Vagina (tissue), 2 donors: ENCODE results near the gene TENM4. TPM values are rescaled to one million over a fixed set of nuclear protein-coding genes. Genes with fewer than 3 reads are reported as not detected.

Experiments
- DNase-seq, 2 donors: peaks; one replicate each; pipeline ENCODE4 v3.0.0-alpha.2; 2017; ENCODE audit errors: extremely low spot score in 2 of 2
- H3K27ac ChIP-seq: fragments of 200-600 bp; sonication (generic); one replicate; pipeline ENCODE4 v1.5.1; 2019
- H3K27me3 ChIP-seq: fragments of 200-600 bp; sonication (generic); one replicate; pipeline ENCODE4 v1.5.1; 2019
- H3K36me3 ChIP-seq, 2 donors: fragments of 200-600 bp; sonication (generic); one replicate each; pipeline ENCODE4 v1.5.1; 2017 to 2019
- H3K4me1 ChIP-seq: fragments of 200-600 bp; sonication (generic); one replicate; pipeline ENCODE4 v1.5.1; 2019
- H3K4me3 ChIP-seq, 2 donors: fragments of 200-600 bp; sonication (generic); 1 replicate in 1 of 2; 2 replicates in 1 of 2; pipeline ENCODE4 v1.5.1; 2016 to 2019
- H3K9me3 ChIP-seq: fragments of 200-600 bp; sonication (generic); one replicate; pipeline ENCODE4 v1.5.1; 2019
- POLR2A ChIP-seq, 2 donors: fragments of 450-650 bp; IDR thresholded peaks; one replicate each; pipeline ENCODE4 v1.6.1; 2017; ENCODE audit warnings: antibody characterized with exemption in 2 of 2, mild to moderate bottlenecking in 2 of 2, moderate library complexity in 2 of 2
- POLR2AphosphoS5 ChIP-seq, 2 donors: sonication (generic); formaldehyde crosslinking; IDR thresholded peaks; one replicate each; pipeline ENCODE4 v1.9.0; 2017; ENCODE audit warnings: antibody characterized with exemption in 2 of 2, mild to moderate bottlenecking in 2 of 2, low read depth in 1 of 2; ENCODE audit not compliant: insufficient read depth in 1 of 2
- intact Hi-C: fragments of 100-400 bp; cut with DNase I; formaldehyde crosslinking; loops from one replicate; pipeline ENCODE4 v1.15.1; 2023
- total RNA-seq: library from RNA; depleted of rRNA; stranded (reverse); fragments of >200 nt; gene quantifications from one replicate; pipeline ENCODE4 v1.2.3, GENCODE V29; 2016
- TF ChIP-seq, protein P1 (sequence below), 3 experiments: fragments of 450-650 bp in 2 of 3; fragments of 200-600 bp in 1 of 3; sonication (generic) in 1 of 3; IDR thresholded peaks; one replicate each; pipeline ENCODE4 v1.5.1; 2017 to 2019; ENCODE audit warnings: antibody characterized with exemption in 3 of 3, mild to moderate bottlenecking in 2 of 3, moderate library complexity in 2 of 3

Gene TENM4
- total RNA-seq, 1 donor from 2014 or later, result 12.5 TPM

DNA sequence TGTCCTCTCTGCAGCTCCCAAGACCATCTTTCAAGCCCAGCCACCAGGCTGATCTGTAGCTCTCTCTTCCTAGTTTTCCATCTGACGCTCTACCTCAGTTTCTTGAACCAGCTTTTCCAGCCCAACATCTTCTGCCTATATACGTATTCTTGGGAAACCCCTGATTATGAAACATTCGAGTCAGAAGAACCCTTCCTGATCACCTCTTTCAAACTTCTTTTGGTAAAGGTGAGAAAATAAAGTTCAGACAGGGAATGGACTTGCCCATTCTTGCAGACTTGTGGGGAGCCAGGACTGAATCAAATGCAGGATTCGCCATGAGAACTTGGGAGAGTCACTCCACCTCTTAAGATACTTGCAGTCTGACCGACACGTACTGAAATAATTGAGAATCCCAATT, 696.6 kb downstream of the TENM4 start:
- Histone ChIP-seq H3K4me3 (no peak overlapping the region), H3K9me3 (no peaks in the 10 kb centered on the region), H3K4me1 (peaks cover 26% of the 10 kb centered on the region), H3K36me3 (no peaks in the 10 kb centered on the region), H3K27me3 (no peaks in the 10 kb centered on the region), H3K27ac (no peak overlapping the region)
- no peak for DNase-seq
- intact Hi-C loops, result no loop called here
- TF ChIP-seq, protein P1, sequence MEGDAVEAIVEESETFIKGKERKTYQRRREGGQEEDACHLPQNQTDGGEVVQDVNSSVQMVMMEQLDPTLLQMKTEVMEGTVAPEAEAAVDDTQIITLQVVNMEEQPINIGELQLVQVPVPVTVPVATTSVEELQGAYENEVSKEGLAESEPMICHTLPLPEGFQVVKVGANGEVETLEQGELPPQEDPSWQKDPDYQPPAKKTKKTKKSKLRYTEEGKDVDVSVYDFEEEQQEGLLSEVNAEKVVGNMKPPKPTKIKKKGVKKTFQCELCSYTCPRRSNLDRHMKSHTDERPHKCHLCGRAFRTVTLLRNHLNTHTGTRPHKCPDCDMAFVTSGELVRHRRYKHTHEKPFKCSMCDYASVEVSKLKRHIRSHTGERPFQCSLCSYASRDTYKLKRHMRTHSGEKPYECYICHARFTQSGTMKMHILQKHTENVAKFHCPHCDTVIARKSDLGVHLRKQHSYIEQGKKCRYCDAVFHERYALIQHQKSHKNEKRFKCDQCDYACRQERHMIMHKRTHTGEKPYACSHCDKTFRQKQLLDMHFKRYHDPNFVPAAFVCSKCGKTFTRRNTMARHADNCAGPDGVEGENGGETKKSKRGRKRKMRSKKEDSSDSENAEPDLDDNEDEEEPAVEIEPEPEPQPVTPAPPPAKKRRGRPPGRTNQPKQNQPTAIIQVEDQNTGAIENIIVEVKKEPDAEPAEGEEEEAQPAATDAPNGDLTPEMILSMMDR (IDR thresholded peaks at IDR 0.05), result no peak
- TF ChIP-seq POLR2AphosphoS5 (IDR thresholded peaks at IDR 0.05; ENCODE audit: insufficient read depth in 1 of 2, low read depth in 1 of 2), result peak in 1 of 2 donors; percentile 59
- no peak for TF ChIP-seq POLR2A (IDR thresholded peaks at IDR 0.05)

DNA sequence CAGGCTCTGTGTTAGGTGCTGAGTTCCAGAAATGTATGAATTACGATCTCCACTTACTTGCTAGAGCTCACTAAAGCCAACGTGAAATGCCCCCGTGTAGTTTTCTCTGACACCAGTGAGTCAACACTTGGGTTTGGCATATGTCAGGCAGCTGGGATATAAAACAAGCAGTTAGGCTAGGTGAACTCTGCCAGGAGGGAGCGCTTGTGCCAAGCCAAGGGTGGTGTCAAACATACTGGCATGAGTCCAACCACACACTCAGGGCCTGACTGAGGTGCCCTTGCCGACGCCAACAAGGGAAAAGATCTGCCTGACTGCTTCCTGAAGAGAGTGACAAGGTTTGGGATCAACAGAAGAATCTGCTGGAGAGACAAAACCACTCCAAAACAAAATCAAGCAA, 698.4 kb downstream of the TENM4 start:
- Histone ChIP-seq H3K27ac (no peak overlapping the region), H3K4me1 (peaks cover 26% of the 10 kb centered on the region), H3K27me3 (no peaks in the 10 kb centered on the region), H3K4me3 (no peak overlapping the region), H3K36me3 (no peaks in the 10 kb centered on the region), H3K9me3 (no peaks in the 10 kb centered on the region)
- TF ChIP-seq POLR2AphosphoS5 (IDR thresholded peaks at IDR 0.05; ENCODE audit: insufficient read depth in 1 of 2, low read depth in 1 of 2), result peak in 1 of 2 donors; percentile 39
- TF ChIP-seq, protein P1 (IDR thresholded peaks at IDR 0.05), result no peak
- intact Hi-C loops, result no loop called here
- DNase-seq, result no peak

DNA sequence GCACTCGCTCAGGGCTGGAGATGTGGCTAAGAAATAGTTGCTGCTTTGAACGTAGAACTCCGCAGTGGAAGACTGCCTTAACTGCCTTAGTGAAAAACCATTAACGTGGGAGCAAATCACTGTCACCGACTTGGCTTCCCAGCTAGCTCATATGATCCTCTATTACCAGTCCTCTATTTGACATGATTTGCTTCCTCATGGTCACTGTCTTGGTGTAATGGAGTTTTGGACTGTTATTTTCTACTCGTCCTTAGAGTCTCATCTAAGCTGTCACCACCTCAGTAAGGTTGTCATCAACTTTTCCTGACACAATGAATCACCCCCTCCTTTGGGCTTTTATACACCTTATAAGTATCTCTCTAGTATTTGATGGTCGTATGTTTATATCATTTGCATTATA, 699.1 kb downstream of the TENM4 start:
- Histone ChIP-seq H3K27me3 (no peaks in the 10 kb centered on the region), H3K4me3 (no peak overlapping the region), H3K27ac (no peak overlapping the region), H3K36me3 (no peaks in the 10 kb centered on the region), H3K9me3 (no peaks in the 10 kb centered on the region), H3K4me1 (peaks cover 26% of the 10 kb centered on the region)
- TF ChIP-seq, protein P1 (IDR thresholded peaks at IDR 0.05), result no peak
- TF ChIP-seq POLR2A (IDR thresholded peaks at IDR 0.05) (no peak), POLR2AphosphoS5 (IDR thresholded peaks at IDR 0.05; ENCODE audit: insufficient read depth in 1 of 2, low read depth in 1 of 2) (no peak)
- no peak for DNase-seq
- intact Hi-C loops, result no loop called here

- no peaks in the 10 kb centered on the region for H3K27me3 ChIP-seq
- H3K9me3 ChIP-seq, result no peaks in the 10 kb centered on the region
- H3K4me3 ChIP-seq, result no peak overlapping the region
- H3K27ac ChIP-seq, result no peak overlapping the region
- intact Hi-C loops, result no loop called here
- no peak for DNase-seq
- peaks cover 26% of the 10 kb centered on the region for H3K4me1 ChIP-seq
- no peaks in the 10 kb centered on the region for H3K36me3 ChIP-seq
- TF ChIP-seq POLR2AphosphoS5 (IDR thresholded peaks at IDR 0.05; ENCODE audit: insufficient read depth in 1 of 2, low read depth in 1 of 2), result no peak
- no peak for TF ChIP-seq POLR2A (IDR thresholded peaks at IDR 0.05)
- TF ChIP-seq, protein P1 (IDR thresholded peaks at IDR 0.05), result no peak
Measured at GRCh38 chr11:78740199-78741071, 700.4 kb downstream of the TENM4 start.

DNA sequence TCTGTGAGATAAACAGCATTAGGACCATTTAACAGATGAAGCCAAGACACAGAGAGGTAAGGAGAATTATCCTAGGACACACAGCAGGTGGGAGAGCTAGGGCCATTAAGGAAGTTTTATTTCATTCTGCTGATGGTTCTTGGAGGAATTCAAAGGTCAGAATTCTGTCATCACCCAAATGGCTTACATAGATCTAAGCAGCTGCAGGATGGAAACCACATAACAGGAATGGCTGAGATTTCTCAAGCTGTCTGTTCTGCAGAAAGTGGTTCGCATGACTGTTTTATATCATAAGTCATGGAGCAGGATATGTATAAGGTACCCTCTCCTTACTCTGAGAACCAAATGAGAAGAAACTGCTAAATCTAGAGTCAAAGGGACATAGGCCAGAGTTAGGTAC, 702.9 kb downstream of the TENM4 start:
- no peak for DNase-seq

More for the DNA sequence above, 702.9 kb downstream of the TENM4 start:
- TF ChIP-seq POLR2AphosphoS5 (IDR thresholded peaks at IDR 0.05; ENCODE audit: insufficient read depth in 1 of 2, low read depth in 1 of 2) (no peak), POLR2A (IDR thresholded peaks at IDR 0.05) (no peak)
- TF ChIP-seq, protein P1 (IDR thresholded peaks at IDR 0.05), result no peak
- Histone ChIP-seq H3K9me3 (no peaks in the 10 kb centered on the region), H3K27me3 (no peaks in the 10 kb centered on the region), H3K27ac (no peak overlapping the region), H3K4me1 (peaks cover 8% of the 10 kb centered on the region), H3K36me3 (no peaks in the 10 kb centered on the region), H3K4me3 (no peak overlapping the region)
- intact Hi-C loops, result no loop called here
